Stimulated activated CD8-positive, alpha-beta memory T cell treated with anti-CD3 and anti-CD28 coated beads, Interleukin-7, amount 100 ng/mL, for 1 hour (primary cell): ENCODE data around the gene RPH3AL.
"Not testable (repeated sequence)": the region's sequence is repeated elsewhere in the genome, so short reads cannot be mapped to it uniquely, and the experiment has no call there.

Experiments
- DNase-seq, 2 donors: peaks; one replicate each; pipeline ENCODE4 v3.0.0-alpha.2; 2020; ENCODE audit warnings: low read depth in 2 of 2

The RPH3AL gene

GRCh38 chr17:260944-261343, 91.7 kb downstream of the RPH3AL start:
- DNase-seq, result no peak

- no peak for DNase-seq
These were observed 92.4 kb downstream of the RPH3AL start for GRCh38 chr17:260031-260791.

GRCh38 chr17:259341-259976, 93.1 kb downstream of the RPH3AL start:
- DNase-seq, result no peak

GRCh38 chr17:258906-259305, 93.7 kb downstream of the RPH3AL start:
- DNase-seq, result no peak

- no peak for DNase-seq
These were observed 94.4 kb downstream of the RPH3AL start for GRCh38 chr17:258045-258734.

- no peak for DNase-seq
These were observed 99.3 kb downstream of the RPH3AL start for GRCh38 chr17:253091-253846.

- DNase-seq, result no peak
These were observed 100.2 kb downstream of the RPH3AL start for GRCh38 chr17:252456-252855.

GRCh38 chr17:251531-251930, 101.1 kb downstream of the RPH3AL start:
- no peak for DNase-seq

GRCh38 chr17:250487-251300, 101.9 kb downstream of the RPH3AL start:
- DNase-seq, result no peak

- DNase-seq, result no peak
These were observed 103.2 kb downstream of the RPH3AL start for GRCh38 chr17:249236-249993.

- DNase-seq, result no peak
These were observed 104.0 kb downstream of the RPH3AL start for GRCh38 chr17:248337-249235.

GRCh38 chr17:247767-248166, 104.8 kb downstream of the RPH3AL start:
- DNase-seq, result no peak

GRCh38 chr17:246851-247421, 105.7 kb downstream of the RPH3AL start:
- no peak for DNase-seq

GRCh38 chr17:246226-246625, 106.4 kb downstream of the RPH3AL start:
- DNase-seq, result no peak

GRCh38 chr17:245611-246010, 107.0 kb downstream of the RPH3AL start:
- DNase-seq, result no peak

GRCh38 chr17:245020-245419, 107.6 kb downstream of the RPH3AL start:
- DNase-seq, result no peak

GRCh38 chr17:243924-244323, 108.7 kb downstream of the RPH3AL start:
- DNase-seq, result not testable (repeated sequence)

GRCh38 chr17:238964-239259, 113.7 kb downstream of the RPH3AL start:
- DNase-seq, result no peak
